GM12891 (cell line): ENCODE results near the gene CHD8.

Source experiments
- PAX5 ChIP-seq: IDR thresholded peaks from 2 replicates; pipeline ENCODE4 v1.6.1; 2011; ENCODE audit warnings: low read length, moderate library complexity, mild to moderate bottlenecking; ENCODE audit not compliant: insufficient read depth, severe bottlenecking
- POLR2A ChIP-seq: IDR thresholded peaks from 2 replicates; pipeline ENCODE4 v1.6.1; 2011; ENCODE audit warnings: low read depth, low read length, control low read depth
- POLR2AphosphoS5 ChIP-seq: IDR thresholded peaks from 2 replicates; pipeline ENCODE4 v1.6.1; 2011; ENCODE audit warnings: low read depth, low read length, control low read depth
- POU2F2 ChIP-seq: IDR thresholded peaks from 2 replicates; pipeline ENCODE4 v1.6.1; 2011; ENCODE audit warnings: low read depth, mild to moderate bottlenecking, control low read depth, low read length, moderate library complexity
- SPI1 ChIP-seq: IDR thresholded peaks from 2 replicates; pipeline ENCODE4 v1.6.1; 2011; ENCODE audit warnings: low read depth, low read length, control low read depth
- TAF1 ChIP-seq: IDR thresholded peaks from 2 replicates; pipeline ENCODE4 v1.6.1; 2011; ENCODE audit warnings: low read depth, low read length, control low read depth

DNA sequence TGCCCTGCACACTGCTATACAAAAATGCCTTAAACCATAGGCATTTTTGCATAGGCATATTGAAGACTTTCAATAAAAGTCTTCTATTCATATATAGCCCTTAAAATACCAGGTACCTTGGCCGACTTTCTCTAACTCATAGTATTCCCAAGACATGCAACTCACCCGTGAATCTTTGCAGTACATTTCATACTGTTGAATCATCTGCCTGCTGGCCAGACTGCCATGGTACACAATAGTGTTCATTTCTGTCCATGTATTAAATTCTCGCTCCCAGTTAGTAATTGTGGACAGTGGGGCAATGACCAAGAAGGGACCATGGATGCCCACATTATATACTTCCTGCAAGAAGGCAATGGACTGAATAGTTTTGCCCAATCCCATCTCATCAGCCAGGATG lies 47.8 kb downstream of the CHD8 start:
- TF ChIP-seq POLR2A (no peak), POLR2AphosphoS5 (no peak), TAF1 (no peak), PAX5 (no peak), SPI1 (no peak), POU2F2 (no peak)
